ENCODE data around the gene LONP1.

DNA sequence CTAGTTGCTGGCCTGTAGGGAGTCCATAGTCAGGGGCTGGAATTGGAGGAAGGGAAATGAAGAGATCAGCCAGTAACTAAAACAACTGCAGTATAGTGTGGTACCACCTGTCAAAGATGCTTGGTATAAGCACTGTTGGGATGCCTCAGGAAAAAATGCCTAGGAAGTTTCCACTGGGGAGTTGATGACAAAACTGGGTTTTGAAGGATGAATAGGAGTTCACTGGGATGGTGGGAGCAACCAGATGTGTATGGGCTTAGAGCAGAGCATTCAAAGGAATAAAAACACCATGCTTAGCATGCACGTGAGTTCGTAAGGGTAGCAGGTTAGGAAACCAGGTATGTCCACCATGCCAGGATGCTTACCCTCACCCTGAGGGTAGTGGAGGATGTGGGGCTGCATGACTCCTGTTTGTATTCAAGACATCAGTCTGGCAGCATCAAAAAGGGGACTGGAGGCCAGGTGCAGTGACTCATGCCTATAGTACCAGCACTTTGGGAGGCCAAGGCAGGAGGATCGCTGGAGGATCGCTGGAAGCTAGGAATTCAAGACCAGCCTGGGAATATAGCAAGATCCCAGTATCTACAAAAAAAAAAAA is 7.6 kb upstream of the LONP1 start:
- TF ChIP-seq, protein P1, sequence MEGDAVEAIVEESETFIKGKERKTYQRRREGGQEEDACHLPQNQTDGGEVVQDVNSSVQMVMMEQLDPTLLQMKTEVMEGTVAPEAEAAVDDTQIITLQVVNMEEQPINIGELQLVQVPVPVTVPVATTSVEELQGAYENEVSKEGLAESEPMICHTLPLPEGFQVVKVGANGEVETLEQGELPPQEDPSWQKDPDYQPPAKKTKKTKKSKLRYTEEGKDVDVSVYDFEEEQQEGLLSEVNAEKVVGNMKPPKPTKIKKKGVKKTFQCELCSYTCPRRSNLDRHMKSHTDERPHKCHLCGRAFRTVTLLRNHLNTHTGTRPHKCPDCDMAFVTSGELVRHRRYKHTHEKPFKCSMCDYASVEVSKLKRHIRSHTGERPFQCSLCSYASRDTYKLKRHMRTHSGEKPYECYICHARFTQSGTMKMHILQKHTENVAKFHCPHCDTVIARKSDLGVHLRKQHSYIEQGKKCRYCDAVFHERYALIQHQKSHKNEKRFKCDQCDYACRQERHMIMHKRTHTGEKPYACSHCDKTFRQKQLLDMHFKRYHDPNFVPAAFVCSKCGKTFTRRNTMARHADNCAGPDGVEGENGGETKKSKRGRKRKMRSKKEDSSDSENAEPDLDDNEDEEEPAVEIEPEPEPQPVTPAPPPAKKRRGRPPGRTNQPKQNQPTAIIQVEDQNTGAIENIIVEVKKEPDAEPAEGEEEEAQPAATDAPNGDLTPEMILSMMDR (IDR thresholded peaks at IDR 0.05; ENCODE audit: insufficient read depth, low read depth, low read length) = no peak
- TF ChIP-seq EZH2 (IDR thresholded peaks at IDR 0.05; ENCODE audit: insufficient read depth, low read length) = no peak
